Measurements from ENCODE around the gene ESYT1.

- TF ChIP-seq CTCF (IDR thresholded peaks at IDR 0.05) (no peak), POLR2A (IDR thresholded peaks at IDR 0.05) (no peak)
Observed at GRCh38 chr12:56137853-56138571, 9.9 kb downstream of the ESYT1 start.

All from lower leg skin (tissue), 3 donors.